Fibroblast of the aortic adventitia (primary cell): ENCODE results near the gene PALLD. TPM values are rescaled to one million over a fixed set of nuclear protein-coding genes. Genes with fewer than 3 reads are reported as not detected.
A peak's percentile ranks its signal among the peaks of the same experiment; 100 is the strongest.

Experiments used
- DNase-seq: peaks from one replicate; pipeline ENCODE4 v3.0.0-alpha.2; 2010; ENCODE audit warnings: low read depth
- H3K4me3 ChIP-seq: 2 replicates; pipeline ENCODE4 v1.5.1; 2011; ENCODE audit warnings: low read depth, mild to moderate bottlenecking, control low read depth, low read length, moderate library complexity
- total RNA-seq: library from RNA; depleted of rRNA; stranded (reverse); fragments of >200 nt; gene quantifications from 2 replicates; pipeline ENCODE4 v1.2.3, GENCODE V29; 2012; ENCODE audit warnings: low replicate concordance
- TF ChIP-seq, protein P1 (sequence below): IDR thresholded peaks from 2 replicates; pipeline ENCODE4 v1.5.1; 2011; ENCODE audit warnings: mild to moderate bottlenecking, low read length, control low read depth, inconsistent platforms; ENCODE audit not compliant: insufficient read depth

Gene PALLD
- total RNA-seq, 1 donor, result 52.1 TPM

DNA sequence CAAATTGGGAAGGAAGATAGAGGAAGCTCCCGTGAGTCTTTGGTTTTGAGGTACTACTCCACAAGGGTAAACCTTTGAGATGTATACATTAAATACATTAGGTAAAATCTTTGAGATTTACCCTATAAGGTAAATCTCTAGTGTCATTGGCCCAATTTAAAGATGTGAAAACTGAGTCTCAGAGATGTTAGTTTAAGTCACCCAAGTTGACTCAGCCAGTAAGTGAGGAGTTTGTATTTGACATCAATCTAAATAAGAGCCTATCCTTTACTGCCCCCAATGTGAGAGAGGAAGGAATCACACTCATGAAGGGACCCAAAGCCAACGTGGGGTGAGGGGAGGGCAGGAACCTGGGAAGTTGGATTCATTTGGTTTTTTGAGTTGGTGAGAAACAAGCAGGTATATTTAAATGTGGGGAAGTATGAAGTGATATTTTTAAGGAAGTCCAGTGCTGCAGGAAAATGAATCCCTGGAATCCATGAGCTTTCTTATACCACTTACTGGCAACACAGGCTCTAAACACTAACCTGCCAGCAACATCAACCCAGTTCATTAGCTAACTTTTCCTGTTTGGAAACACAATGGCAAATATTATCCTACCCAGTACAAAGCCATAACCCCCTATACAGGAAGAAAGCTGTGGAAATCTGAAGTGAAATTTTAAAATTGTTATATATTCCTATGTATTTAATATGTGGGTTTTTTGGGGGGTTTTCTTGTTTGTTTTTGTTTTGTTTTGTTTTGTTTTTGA, 55.3 kb downstream of the PALLD start:
- no peak overlapping the region for H3K4me3 ChIP-seq
- peak; percentile 16 for DNase-seq
- TF ChIP-seq, protein P1, sequence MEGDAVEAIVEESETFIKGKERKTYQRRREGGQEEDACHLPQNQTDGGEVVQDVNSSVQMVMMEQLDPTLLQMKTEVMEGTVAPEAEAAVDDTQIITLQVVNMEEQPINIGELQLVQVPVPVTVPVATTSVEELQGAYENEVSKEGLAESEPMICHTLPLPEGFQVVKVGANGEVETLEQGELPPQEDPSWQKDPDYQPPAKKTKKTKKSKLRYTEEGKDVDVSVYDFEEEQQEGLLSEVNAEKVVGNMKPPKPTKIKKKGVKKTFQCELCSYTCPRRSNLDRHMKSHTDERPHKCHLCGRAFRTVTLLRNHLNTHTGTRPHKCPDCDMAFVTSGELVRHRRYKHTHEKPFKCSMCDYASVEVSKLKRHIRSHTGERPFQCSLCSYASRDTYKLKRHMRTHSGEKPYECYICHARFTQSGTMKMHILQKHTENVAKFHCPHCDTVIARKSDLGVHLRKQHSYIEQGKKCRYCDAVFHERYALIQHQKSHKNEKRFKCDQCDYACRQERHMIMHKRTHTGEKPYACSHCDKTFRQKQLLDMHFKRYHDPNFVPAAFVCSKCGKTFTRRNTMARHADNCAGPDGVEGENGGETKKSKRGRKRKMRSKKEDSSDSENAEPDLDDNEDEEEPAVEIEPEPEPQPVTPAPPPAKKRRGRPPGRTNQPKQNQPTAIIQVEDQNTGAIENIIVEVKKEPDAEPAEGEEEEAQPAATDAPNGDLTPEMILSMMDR, result no peak

DNA sequence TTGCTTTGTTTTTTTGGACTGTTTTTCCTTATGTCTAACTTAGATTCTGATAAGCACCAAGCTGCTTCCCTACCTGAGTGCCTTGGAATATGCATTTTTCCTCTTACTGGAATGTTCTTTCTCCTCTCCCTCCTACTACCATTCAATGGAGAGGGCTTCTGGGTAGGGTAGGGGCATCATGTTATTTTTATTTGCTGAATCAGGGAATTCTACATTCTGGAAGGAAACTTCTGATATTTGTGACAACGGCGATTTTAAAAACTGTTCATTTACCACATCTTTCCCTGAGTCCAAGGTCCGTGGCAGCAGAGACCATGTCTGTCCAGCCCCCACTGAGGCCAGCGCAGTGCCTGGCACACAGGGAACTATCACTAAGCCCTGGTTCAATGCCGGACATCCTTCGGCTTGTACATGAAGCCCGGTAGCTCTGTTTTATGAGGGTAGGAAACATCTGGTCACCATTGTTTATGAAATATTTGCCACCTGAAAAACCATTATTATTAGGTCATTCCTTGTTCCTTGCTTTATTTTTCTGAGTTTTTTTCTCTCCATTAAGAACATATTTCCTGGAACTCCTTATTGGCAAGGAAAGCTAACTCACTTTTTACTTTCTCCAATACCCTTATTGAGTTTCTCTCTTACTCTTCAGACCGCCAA, 57.0 kb downstream of the PALLD start:
- H3K4me3 ChIP-seq, result no peak overlapping the region
- DNase-seq, result no peak
- TF ChIP-seq, protein P1, result no peak

DNA sequence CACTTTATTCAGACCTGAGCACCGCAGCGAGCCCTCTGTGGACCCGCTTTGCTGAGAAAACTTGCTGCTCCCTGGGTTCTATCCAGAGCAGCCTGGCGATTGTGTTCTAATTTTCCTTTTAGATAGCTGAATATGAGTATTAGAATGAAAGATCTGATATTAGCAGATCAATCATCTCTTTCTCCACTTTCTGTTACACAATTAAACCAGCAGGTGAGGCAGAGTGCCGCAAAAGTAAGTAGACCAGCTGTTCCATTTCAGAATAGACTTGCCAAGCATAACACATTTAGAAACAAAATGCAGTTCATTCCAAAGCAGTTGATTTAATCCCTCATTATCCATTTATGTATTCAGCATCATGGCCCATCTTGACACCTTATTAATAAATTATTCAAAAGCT, 58.6 kb downstream of the PALLD start:
- H3K4me3 ChIP-seq, result no peak overlapping the region
- TF ChIP-seq, protein P1, result no peak
- DNase-seq, result no peak

DNA sequence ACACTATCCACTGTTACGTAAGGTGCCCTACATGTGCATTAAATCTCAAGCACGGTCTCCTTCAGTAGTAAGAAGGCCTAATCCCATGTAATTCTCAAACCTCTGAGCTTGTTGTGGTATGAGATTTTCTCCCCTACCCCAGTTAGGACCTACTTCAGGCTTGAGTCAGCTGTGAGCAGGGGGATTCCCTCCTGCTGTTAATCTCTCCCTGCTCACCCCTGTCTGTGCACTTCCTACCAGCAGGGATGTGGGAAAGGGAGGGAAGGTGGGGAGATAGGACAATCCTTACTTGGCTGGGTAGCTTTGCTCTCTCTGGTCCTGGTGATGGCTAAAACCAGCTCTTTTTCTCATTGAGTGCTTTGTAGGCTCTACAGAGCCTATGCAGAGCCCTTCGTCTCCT, 60.8 kb downstream of the PALLD start:
- TF ChIP-seq, protein P1, result no peak
- H3K4me3 ChIP-seq, result no peak overlapping the region
- no peak for DNase-seq

DNA sequence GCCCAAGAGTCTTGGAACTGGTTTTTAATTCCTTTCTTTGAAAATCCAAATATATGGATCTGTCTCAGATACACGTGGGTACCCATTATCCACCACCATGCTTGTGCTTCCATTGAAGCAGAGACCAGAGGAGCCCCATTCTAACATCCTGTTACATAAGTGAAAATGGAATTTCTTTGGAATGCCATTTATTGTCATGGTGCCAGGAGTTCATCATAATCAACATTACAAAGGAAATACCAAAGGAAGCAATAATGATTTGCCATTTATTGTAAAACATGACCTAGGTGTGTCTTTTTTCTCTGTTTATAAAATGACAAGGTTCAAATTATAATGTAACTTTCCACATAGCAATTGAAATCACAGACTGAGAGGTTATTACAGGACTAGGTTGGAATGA, 61.7 kb downstream of the PALLD start:
- TF ChIP-seq, protein P1, result no peak
- no peak overlapping the region for H3K4me3 ChIP-seq
- DNase-seq, result peak; percentile 72

DNA sequence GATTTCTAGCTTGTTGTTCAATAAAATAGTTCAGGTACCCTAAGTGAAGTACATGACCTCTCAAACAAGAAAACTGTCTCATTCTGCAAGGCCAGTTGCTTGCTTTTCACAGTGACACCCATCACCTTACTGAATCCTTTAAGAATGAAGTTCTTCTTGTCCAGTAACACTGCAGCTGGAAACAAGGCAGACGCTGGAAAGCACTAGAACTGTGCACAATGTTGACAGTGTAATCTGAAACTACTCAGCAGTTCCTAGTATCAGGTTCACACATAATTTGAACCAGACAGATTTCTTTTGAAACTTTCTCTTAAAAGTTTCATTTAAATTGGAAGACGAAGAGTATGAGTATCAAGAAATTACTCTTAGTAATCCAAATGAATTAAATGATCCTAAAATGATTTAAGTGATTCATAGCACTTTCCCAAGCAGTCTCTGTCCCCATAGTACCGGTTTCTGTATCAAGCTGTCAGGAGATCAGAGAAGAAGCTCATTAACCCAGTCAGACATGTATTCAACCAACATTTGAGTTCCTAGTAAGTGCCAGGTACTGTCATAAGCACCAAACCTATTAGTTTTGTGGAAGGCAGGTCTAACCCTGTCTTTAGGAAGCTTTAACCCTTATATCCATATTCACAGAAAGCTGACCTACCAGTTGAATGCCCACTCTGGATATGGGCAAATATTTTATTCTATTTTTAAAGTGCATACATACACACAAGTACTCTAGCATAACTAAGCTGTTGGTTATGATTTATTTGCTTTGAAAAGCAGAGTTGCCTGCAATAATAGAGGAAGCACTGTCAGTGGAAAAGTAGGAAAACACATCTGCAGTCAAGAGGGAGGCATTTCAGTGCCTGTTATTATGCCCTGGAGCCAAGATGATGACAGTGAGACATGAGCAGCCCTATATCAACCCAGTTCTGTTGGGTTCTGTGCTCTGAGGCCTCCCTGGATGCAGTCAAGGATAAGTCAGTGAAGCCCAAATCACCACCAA, 63.6 kb downstream of the PALLD start:
- TF ChIP-seq, protein P1, result no peak
- H3K4me3 ChIP-seq, result no peak overlapping the region
- peak; percentile 55 for DNase-seq
